Measurements from ENCODE around the gene ABCC5. TPM values are rescaled to one million over a fixed set of nuclear protein-coding genes. Genes with fewer than 3 reads are reported as not detected.

The ABCC5 gene
- total RNA-seq, 2 donors from 2014 or later = 9.1 to 22.4 TPM

GRCh38 chr3:183918178-183918577, 99.5 kb downstream of the ABCC5 start:
- no peak for ATAC-seq
- H3K9me3 Mint-ChIP-seq = no peaks in the 10 kb centered on the region
- H3K36me3 Mint-ChIP-seq = peaks cover 0 to 6% of the 10 kb centered on the region in 2 donors
- H3K27ac Mint-ChIP-seq = no peak overlapping the region
- DNase-seq (ENCODE audit: low spot score in 2 of 2) = no peak

DNA sequence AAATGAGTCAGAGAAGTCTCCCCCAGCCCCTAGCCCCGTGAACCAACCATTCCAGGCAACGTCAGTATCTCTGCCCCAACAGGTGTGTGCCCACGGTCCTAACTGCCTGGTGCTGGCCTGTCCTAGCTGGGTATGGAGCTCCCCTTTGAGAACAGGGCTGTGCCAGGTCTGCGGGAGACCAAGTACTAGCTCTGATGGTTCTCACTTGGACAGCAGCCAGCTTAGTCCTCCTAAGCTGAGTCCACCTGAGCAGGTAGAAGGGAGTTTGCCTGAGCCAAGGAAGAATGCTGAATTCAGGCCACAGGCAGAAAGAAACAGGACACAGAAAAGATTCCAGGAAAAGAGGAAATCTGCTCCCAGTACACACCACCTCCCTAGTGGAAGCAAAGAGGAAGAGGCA, 99.9 kb downstream of the ABCC5 start:
- no peak overlapping the region for H3K27ac Mint-ChIP-seq
- no peak for ATAC-seq
- no peak for DNase-seq (ENCODE audit: low spot score in 2 of 2)
- H3K36me3 Mint-ChIP-seq = peaks cover 0 to 6% of the 10 kb centered on the region in 2 donors
- H3K9me3 Mint-ChIP-seq = no peaks in the 10 kb centered on the region

DNA sequence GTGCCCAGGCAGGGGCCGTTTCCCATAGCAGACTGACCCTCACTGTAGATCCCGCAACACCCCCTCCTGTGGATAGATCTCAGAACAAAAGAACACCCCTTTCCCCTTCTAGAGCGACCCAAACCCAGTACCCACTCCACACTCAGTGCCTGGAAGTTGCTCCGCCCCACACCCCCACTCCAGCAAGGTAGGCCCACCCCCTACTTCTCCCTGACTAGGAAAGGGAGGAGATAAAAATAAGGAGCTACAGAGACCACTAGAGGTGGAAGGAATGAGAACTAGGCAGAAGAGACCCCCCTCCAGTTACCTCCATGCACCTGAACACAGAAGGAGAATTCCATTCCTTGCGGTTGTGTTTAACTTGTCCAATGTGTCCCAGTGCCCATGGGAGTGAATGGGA, 102.8 kb downstream of the ABCC5 start:
- DNase-seq (ENCODE audit: low spot score in 2 of 2) = no peak
- Mint-ChIP-seq H3K27ac (no peak overlapping the region), H3K9me3 (no peaks in the 10 kb centered on the region), H3K36me3 (peaks cover 0 to 3% of the 10 kb centered on the region in 2 donors)
- ATAC-seq = no peak

GRCh38 chr3:183913580-183913920, 104.1 kb downstream of the ABCC5 start:
- DNase-seq (ENCODE audit: low spot score in 2 of 2) (no peak), ATAC-seq (no peak)
- Mint-ChIP-seq H3K9me3 (no peaks in the 10 kb centered on the region), H3K36me3 (no peaks in the 10 kb centered on the region), H3K27ac (no peak overlapping the region)

DNA sequence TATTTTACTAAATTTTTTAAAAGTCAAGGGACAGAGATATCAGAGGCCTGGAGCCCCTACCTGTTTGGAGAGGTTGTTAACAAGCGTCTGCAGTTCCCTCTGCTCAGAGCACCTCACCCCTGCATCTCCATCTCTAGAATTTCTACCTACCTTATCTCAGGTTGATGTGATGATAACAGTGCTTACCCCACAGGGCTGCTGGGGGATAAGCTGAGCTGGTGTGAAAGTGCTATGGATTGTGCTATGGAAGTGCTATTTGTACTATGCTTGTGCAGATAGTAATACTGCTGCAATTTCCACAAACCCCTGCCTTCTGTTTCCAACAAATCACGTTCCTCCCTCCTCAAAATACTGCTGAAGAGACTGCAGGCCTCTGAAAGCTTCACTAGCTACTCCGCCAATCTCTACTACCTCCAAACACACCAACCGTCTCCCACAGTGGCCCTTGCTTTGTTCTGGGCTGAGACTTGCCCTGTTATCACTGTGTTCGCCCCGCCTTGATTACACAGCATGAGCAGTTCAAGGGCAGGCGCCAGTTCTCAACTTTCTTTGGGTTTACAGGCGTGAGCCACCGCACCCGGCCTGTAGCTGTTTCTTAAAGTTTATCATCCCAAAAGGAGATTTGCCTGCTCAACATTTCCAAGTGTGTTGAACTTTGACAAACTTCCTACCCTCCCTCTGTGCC, 104.6 kb downstream of the ABCC5 start:
- ATAC-seq = no peak
- DNase-seq (ENCODE audit: low spot score in 2 of 2) = no peak
- Mint-ChIP-seq H3K36me3 (no peaks in the 10 kb centered on the region), H3K27ac (no peak overlapping the region), H3K9me3 (no peaks in the 10 kb centered on the region)

GRCh38 chr3:183911763-183912506, 105.7 kb downstream of the ABCC5 start:
- Mint-ChIP-seq H3K36me3 (no peaks in the 10 kb centered on the region), H3K27ac (no peak overlapping the region), H3K9me3 (no peaks in the 10 kb centered on the region)
- no peak for DNase-seq (ENCODE audit: low spot score in 2 of 2)
- no peak for ATAC-seq

DNA sequence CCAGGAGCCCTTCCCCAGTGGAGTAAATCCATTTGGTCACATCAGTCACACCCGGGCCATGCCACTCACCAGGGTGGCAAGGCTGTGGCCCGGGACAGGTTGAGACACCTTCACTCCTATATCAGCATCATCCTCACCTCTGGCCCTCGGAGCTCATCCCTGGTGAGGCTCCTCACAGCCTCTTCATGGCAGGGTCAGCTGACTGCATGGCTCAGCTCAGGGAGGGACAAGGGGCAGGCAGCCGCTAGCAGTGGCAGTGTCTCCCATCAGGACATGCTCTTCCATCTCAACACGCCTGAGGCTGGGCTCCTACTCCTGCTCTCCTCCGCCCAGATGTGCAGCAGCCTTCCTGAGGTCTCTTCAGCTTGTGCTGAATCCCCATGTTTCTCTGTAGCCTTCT, 106.6 kb downstream of the ABCC5 start:
- Mint-ChIP-seq H3K36me3 (no peaks in the 10 kb centered on the region), H3K27ac (no peak overlapping the region), H3K9me3 (no peaks in the 10 kb centered on the region)
- DNase-seq (ENCODE audit: low spot score in 2 of 2) (no peak), ATAC-seq (no peak)

DNA sequence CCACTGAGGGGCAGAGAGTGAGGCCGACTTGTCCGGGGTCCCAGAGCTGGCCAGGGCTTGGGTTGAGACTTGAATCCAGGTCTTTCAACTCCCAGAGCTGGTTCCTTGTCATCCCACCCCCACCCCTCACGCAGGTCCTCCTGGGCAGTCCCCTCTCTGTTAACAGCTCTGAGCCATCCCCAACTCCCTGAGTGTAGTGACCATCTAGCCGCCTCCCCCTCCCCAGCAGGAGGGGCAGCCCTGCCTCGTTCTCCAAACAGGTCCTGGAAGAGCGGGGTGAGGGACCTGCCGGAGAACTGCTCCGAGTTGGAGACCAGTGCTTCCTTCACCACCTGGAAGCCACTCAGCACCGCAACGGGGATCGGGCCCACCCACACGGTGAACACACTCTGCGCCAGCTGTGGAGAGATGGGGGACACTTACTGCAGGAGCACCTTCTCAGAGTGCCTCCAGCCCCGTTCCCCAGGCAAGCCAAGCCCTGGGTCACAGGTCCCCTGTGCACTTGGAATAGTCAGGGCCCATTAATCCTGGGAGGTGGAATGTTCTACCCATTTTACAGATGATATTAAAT, 108.6 kb downstream of the ABCC5 start:
- ATAC-seq (no peak), DNase-seq (ENCODE audit: low spot score in 2 of 2) (no peak)
- no peak overlapping the region for H3K27ac Mint-ChIP-seq
- no peaks in the 10 kb centered on the region for H3K36me3 Mint-ChIP-seq
- H3K9me3 Mint-ChIP-seq = no peaks in the 10 kb centered on the region

DNA sequence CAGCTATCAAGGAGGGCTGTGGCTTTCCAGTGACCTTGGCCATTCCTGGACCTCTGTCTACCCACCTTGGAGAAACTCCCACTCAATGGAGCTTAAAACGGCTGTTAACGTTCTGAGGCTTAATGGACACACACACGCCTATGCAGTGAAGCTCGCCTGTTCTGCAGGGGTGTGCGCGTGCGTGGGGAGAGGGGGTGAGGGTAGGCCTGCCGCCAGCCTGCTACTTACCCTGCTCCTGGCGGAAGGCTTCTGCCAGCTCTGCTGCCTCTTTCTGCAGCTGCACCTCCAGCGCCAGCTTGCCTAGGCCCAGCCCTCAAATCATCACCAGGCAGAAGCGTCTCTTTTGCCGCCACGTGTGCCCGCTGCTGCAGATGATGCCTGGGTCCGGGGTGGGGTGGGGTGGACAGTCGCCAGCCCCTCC, 109.8 kb downstream of the ABCC5 start:
- Mint-ChIP-seq H3K36me3 (no peaks in the 10 kb centered on the region), H3K27ac (no peak overlapping the region), H3K9me3 (no peaks in the 10 kb centered on the region)
- DNase-seq (ENCODE audit: low spot score in 2 of 2) (no peak), ATAC-seq (no peak)

- H3K36me3 Mint-ChIP-seq = no peaks in the 10 kb centered on the region
- no peak for DNase-seq (ENCODE audit: low spot score in 2 of 2)
- no peak for ATAC-seq
- H3K27ac Mint-ChIP-seq = peak overlapping the region in 1 of 2 donors; percentile 25
- H3K9me3 Mint-ChIP-seq = no peaks in the 10 kb centered on the region
Observed at GRCh38 chr3:183907176-183907575, 110.5 kb downstream of the ABCC5 start.

- peak overlapping the region in 1 of 2 donors; percentile 25 for H3K27ac Mint-ChIP-seq
- ATAC-seq (no peak), DNase-seq (ENCODE audit: low spot score in 2 of 2) (no peak)
- H3K9me3 Mint-ChIP-seq = no peaks in the 10 kb centered on the region
- H3K36me3 Mint-ChIP-seq = no peaks in the 10 kb centered on the region
Observed at GRCh38 chr3:183906234-183906921, 111.3 kb downstream of the ABCC5 start.

DNA sequence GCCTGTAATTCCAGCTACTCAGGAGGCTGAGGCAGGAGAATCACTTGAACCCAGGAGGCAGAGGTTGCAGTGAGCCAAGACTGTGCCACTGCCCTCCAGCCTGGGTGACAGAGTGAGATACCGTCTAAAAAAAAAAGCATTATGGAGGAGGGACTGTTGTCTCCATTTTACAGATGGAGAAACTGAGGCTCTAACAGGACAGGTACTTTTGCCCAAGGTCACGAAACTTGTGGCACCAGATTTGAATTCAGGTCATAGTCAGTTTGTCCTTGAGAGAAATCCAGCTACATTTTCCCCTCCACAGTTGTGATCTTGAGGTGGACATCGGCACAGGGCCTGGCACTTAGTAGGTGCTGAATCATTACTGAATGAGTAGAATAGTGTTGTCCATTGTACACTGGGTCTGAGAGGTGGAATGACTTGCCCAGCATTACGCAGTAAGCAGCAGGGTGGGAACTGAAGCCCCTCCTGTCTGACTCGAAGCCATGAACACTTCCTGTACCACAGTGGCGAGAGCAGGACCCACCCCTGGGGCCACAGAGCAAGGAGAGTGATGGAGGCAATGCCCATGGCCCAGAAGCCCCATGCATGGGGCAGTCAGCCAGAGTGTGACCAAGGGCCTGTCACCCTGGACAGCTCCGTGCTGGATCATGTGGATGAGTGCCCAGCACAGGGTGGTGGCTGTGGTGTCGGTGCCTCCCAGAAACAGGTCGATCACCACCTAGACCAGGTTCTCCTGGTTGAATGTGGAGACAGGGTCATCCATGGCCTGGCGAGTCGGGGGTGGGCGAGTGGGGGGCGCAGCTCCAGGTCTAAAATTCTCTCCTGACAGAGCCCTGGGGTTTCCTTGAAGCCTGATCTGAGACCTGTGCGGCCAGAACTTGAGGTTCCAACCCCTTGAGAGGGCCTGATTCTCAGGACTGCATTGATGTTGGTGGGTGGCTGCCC, 112.6 kb downstream of the ABCC5 start:
- ATAC-seq = no peak

DNA sequence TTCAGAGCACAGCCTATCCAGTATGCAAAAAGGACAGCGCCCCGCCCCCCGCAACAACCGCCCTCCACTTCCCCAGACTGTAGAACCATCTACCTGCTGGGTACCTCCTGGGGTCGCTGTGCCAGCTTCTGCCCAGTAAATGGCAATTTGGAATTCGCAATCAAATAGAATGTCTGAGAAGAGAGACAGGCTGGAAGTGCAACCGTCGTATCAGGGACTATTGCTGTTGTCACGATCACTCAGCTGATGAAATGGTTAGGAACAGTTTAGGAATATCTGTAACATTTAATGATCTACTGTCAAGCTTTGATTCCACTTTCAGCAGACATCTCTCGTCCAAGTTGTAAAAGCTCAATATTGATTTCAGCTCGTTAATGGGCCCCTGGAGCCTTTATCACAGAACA, 119.7 kb downstream of the ABCC5 start:
- ATAC-seq (peak in 1 of 2 donors; percentile 14), DNase-seq (ENCODE audit: low spot score in 2 of 2) (no peak)
- Mint-ChIP-seq H3K27ac (no peak overlapping the region), H3K9me3 (no peaks in the 10 kb centered on the region), H3K36me3 (no peaks in the 10 kb centered on the region)

More for the DNA sequence above, 112.6 kb downstream of the ABCC5 start:
- no peak for DNase-seq (ENCODE audit: low spot score in 2 of 2)
- Mint-ChIP-seq H3K27ac (no peak overlapping the region), H3K9me3 (no peaks in the 10 kb centered on the region), H3K36me3 (no peaks in the 10 kb centered on the region)

DNA sequence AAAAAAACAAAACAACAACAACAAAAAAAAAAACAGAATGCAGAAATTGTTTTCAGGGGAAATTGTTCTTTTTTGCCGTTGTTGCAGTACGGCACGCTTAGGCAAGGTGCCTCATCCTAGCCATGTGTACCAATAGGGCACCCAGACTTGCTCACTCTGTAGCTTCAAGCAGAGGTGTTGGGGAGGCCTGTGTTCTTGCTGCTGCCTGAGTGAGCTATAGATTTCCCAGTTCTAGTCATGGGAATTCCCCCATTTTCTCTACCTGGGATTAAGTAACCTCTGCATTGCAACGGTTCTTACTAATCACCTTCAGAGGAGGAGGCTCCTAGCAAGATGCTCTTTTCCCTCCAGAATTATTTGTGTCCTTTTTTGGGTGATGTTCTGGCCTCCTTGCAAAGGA, 120.1 kb downstream of the ABCC5 start:
- no peaks in the 10 kb centered on the region for H3K36me3 Mint-ChIP-seq
- ATAC-seq = peak; percentile 83 to 85
- no peak for DNase-seq (ENCODE audit: low spot score in 2 of 2)
- no peaks in the 10 kb centered on the region for H3K9me3 Mint-ChIP-seq
- no peak overlapping the region for H3K27ac Mint-ChIP-seq

DNA sequence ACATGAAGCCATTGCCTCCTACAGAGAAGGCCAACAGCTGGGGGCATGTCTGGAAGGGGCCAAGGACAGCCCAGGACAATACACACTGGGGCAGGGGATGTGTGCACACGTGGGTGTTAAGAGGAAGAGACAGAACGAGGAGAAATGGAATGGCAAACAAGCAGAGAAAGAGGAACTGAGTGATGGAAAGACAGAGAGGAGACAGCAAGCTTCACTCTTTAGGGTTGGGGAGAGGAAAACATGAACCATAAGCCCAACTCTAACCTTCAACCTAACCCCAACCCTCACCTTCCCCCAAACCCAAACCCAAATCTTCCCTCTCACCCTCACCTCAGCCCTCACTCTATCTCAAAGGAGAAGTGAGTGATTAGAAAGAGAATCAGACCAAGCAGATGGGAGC, 121.1 kb downstream of the ABCC5 start:
- no peak overlapping the region for H3K27ac Mint-ChIP-seq
- DNase-seq (ENCODE audit: low spot score in 2 of 2) (no peak), ATAC-seq (no peak)
- no peaks in the 10 kb centered on the region for H3K36me3 Mint-ChIP-seq
- H3K9me3 Mint-ChIP-seq = no peaks in the 10 kb centered on the region

DNA sequence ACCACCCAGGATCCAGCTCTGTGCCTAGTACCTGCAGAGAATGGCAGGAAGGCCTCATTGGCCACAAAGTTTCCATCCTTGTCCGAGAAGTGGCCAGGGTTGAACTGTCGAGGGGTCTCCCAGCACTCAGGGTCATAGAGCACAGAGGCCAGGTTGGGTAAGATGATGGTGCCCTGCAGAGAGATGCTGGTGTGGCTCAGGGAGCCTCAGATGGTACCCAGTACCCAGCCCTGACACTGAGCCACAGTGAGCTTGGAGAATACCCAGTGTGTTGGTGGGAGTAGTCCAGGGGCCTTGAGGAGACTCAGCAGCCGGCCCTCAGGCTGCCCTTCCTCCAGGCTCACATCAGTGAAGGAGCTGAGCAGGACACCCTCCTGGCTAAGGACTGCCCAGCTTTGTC, 121.5 kb downstream of the ABCC5 start:
- Mint-ChIP-seq H3K36me3 (no peaks in the 10 kb centered on the region), H3K27ac (no peak overlapping the region), H3K9me3 (no peaks in the 10 kb centered on the region)
- no peak for DNase-seq (ENCODE audit: low spot score in 2 of 2)
- ATAC-seq = no peak

All from activated naive CD4-positive, alpha-beta T cell treated with anti-CD3 and anti-CD28 coated beads, Interleukin-2, amount 50 U/mL, for 72 hours (primary cell).